GM19397 (cell line): ENCODE results near the gene RRBP1.

Source experiments
- ATAC-seq: cut with Tn5 transposase; IDR thresholded peaks from one replicate; pipeline ENCODE4 v1.9.1; 2021; ENCODE audit warnings: mild to moderate bottlenecking, moderate library complexity; ENCODE audit not compliant: unreplicated experiment

The RRBP1 gene

DNA sequence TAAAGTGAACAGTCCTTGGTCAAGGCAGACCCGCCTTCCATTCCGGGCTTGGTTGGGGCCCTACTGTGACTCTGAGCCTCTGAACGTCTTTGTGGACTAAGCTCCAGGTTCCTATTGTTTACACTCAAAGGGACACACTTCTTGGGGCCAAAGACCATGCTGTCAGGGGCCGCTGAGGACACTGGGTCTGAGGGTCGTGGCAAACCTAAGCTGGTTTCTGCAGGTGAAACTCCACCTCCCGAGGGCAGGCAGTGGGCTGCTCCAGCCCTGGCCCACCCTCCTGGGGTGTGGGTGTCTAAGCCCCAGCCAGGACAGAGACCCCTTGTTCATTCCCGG, 69.1 kb downstream of the RRBP1 start:
- no peak for ATAC-seq

DNA sequence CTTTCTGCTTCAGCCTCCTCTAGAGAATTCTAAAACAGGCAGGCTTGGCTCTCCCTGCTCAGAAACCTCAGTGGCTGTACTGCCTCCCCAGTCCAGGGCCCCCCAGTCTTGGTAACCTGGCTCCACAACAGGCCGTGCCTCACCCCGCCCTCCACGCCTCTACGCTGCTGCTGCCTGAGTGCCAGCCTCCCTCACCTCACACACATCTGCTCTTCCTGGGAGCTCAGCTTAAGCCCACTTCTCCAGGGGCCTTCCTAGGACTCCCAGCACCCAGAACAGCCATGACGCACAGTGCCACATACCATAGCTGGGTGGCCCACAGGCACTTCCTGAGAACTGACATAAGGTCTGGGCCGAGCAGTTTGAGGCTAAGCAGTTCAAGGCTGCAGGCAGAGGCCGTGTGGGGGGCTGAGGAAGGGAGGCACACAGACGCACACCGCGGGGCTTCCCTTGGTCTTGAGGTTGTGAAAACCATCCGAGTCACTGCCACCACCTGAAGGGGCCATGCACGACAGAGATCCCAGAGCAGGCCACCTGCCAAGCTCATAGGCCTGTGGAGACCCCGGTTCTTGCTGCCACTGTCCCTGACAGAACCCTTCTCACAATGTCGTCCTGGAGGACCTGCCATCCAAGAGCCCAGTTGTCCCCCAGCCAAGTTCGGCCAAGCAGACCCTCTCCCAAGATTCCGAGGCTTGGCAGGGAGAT, 69.6 kb downstream of the RRBP1 start:
- ATAC-seq = no peak

- ATAC-seq = no peak
Measured at GRCh38 chr20:17611540-17612286, 70.3 kb downstream of the RRBP1 start.

DNA sequence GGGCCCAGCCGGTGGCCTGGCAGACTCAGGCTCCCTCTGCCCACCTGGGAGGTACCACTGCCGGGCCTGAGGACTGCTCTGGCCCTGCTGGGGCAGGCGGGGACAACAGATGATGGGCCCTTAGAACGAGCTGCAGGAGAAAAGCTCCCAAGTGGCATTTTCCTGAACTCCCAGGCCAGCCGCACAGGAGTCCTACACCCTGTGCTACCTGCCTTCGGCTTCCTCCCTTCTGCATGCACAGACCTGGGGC, 70.8 kb downstream of the RRBP1 start:
- no peak for ATAC-seq

GRCh38 chr20:17610566-17611289, 71.3 kb downstream of the RRBP1 start:
- no peak for ATAC-seq

- no peak for ATAC-seq
Measured at GRCh38 chr20:17609811-17610377, 72.1 kb downstream of the RRBP1 start.

- no peak for ATAC-seq
Measured at GRCh38 chr20:17608701-17609497, 73.1 kb downstream of the RRBP1 start.

DNA sequence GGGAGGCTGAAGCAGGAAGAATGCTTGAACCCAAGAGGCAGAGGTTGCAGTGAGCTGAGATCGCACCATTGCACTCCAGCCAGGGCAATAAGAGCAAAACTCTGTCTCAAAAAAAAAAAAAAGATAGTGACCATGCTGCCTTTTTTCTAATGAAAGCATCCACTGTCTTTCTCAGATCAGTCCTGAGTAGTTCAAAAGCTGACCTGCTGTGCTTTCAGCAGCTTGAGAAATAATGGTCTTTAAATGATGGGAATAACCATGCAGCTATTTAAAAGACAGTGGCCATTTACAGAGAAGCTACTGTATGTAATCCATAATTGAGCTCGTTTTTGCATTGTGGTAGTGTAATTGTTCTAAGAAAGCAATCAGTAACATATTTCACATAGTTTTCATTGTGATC, 76.0 kb downstream of the RRBP1 start:
- ATAC-seq = no peak

- no peak for ATAC-seq
Measured at GRCh38 chr20:17605131-17605660, 76.8 kb downstream of the RRBP1 start.

- ATAC-seq = no peak
Measured at GRCh38 chr20:17602493-17602892, 79.5 kb downstream of the RRBP1 start.

DNA sequence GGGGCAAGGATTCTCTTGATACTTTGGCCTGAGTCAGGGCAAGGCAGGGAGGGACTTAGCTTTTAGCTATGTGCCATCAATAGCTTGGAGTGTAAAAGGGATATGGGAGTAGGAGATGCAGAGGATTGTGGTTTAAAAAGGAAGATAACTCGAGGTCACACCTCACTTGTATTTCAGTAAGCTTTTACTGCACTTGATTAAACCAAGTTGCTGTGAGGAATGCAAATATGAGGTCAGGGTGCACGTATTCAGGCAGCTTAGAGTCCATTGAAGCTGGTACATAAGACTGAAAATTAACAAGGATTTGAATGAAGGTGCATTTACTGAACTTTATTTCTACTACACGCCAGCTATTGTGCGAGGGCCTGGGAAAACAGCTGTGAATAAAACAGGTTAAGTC, 80.1 kb downstream of the RRBP1 start:
- ATAC-seq = no peak

DNA sequence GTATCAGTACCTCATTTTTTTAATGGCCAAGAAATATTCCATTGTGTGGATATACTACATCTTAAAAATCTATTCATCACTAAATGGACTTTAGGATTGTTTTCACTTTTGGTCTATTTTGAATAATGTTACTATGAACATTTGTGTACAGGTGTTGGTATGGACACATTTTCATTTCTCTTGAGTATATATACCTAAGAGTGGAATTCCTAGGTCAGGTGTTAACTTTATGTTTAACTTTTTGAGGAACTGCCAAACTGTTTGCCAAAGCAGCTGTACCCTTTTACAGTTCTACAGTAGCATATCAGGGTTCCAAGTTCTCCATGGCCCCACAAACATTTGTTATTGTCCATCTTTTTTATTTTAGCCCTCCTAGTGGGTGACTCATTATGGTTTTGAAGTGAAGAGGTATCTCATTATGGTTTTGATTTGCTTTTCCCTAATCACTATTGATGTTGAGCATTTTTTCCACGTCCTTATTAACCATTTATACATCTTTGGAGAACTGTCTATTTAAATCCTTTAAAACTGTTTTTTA, 84.0 kb downstream of the RRBP1 start:
- ATAC-seq = no peak

- no peak for ATAC-seq
Measured at GRCh38 chr20:17595856-17596255, 86.2 kb downstream of the RRBP1 start.

- ATAC-seq = no peak
Measured at GRCh38 chr20:17594443-17594842, 87.6 kb downstream of the RRBP1 start.

DNA sequence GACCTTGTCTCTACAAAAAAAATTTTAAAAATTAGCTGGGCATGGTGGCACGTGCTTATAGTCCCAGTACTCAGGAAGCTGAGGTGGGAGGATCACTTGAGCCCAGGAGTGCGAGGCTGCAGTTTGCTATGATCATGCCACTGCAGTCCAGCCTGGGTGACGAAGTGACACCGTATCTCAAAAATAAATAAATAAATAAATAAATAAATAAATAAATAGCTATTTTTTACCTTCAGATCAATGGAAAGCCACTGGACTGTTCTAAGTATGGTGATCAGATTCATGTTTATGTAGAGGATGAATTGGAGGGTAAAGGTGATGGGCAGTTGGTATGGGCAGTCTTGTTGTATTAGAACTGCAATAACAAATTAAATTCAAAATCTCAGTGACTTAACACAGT, 88.1 kb downstream of the RRBP1 start:
- no peak for ATAC-seq

DNA sequence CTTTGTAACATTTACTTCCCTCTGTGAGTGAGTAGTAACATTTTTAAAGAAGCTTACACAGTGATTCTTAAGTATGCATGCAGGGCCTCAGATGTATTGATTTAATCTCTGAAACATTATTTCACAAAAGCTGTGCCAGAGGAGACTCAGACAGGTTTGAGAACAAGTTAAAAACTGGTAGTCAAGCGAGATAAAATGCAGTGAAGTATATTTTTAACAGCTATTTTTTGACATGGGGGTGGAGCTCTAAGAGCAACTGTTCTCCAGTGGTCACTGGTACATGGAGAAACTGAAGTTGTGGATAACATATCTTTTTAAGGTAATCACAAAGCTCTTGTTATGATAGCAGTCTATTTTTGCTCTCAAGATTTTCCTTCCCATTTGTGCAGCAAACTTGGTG, 91.8 kb downstream of the RRBP1 start:
- no peak for ATAC-seq

DNA sequence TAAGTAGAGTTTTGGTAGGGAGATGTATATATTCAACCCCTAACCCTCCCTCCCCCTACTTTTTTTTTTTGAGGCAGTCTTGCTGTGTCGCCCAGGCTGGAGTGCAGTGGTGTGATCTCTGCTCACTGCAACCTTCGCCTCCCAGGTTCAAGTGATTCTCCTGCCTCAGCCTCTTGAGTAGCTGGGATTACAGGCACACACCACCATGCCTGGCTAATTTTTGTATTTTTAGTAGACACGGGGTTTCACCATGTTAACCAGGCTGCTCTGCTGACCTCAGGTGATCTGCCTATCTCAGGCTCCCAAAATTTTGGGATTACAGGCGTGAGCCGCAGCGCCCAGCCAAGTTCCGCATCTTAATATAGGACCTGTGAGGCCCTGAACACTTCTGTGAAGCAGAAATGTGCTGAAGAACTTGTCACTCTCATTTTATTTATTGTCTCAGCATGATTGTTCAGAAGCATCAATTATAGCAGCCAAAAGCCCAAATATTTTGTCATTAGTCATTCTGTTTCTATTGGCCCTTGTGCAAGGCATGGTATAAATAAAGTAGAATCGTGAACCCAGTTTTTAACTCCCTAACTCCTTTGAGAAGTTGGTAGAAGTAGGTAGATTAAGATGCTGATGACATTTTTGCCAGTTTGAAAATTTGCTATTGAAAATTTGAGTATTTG, 92.7 kb downstream of the RRBP1 start:
- ATAC-seq = no peak

DNA sequence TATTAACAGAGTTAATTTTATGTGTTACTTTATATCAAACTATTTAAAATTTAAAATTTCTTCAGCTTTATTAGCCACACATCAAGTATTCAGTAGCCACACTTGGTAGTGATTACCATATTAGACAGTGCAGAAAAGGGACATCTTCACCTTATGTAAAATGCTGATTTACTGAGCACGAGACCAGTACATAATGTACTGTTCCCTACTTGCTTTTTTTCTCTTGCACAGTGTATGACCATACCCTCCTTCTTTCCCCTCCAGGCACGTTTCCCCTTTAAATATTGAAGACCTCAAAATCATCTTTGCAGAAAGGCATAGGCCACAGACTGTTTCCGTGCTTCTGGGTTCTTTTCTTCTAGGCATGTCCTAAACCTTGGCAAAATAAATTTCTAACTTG, 94.2 kb downstream of the RRBP1 start:
- no peak for ATAC-seq

- no peak for ATAC-seq
Measured at GRCh38 chr20:17587148-17587547, 94.9 kb downstream of the RRBP1 start.

GRCh38 chr20:17586250-17586649, 95.8 kb downstream of the RRBP1 start:
- ATAC-seq = no peak
